ENCODE measurements around the gene ZPBP2. TPM values are rescaled to one million over a fixed set of nuclear protein-coding genes. Genes with fewer than 3 reads are reported as not detected.

ZPBP2 gene
- polyA plus RNA-seq, 3 donors, result not detected

DNA sequence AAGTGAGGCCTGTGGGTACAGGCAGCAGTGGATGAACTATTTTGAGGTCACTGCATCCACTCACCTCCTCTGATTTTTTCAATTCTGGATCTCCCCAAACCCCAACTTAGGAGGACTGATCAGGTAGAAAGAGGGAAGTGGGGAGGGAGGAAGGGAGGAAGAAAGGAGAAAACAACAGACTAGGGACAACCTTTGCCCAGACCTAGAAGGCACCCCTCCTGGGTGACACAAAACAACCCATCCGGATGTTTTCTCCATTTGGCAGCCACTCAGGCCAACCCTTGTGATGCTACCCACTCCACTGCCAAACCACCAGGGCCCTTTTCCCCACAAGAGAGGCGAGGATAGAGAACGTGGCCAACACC is 56.7 kb downstream of the ZPBP2 start:
- H2AFZ ChIP-seq (ENCODE audit: insufficient read depth, low read depth, low read length, poor library complexity, severe bottlenecking), result no peak overlapping the region
- H3K4me1 Mint-ChIP-seq, result peaks cover 64% of the 10 kb centered on the region
- no peak overlapping the region for H3K4me2 ChIP-seq (replicated peaks; ENCODE audit: extremely low read depth, low read length, poor library complexity, severe bottlenecking)
- peaks cover 31% of the 10 kb centered on the region for H3K79me2 ChIP-seq (ENCODE audit: insufficient read depth, low read length)
- H3K9me3 Mint-ChIP-seq, result no peaks in the 10 kb centered on the region
- peaks cover 20 to 37% of the 10 kb centered on the region in 2 donors for H3K36me3 ChIP-seq (replicated peaks in 1 of 2; ENCODE audit: control insufficient read depth in 1 of 2, insufficient read depth in 2 of 2, low read length in 2 of 2)
- no peak for DNase-seq
- peaks cover 0 to 2% (median 0%) of the 10 kb centered on the region in 3 donors for H3K27me3 Mint-ChIP-seq (ENCODE audit: low read depth in 3 of 3)
- no peaks in the 10 kb centered on the region for H3K27me3 ChIP-seq (ENCODE audit: control insufficient read depth in 2 of 2, insufficient read depth in 2 of 2, low read length in 2 of 2)
- no peak overlapping the region for H3K9ac ChIP-seq (ENCODE audit: insufficient read depth, low read length, poor library complexity, severe bottlenecking)
- no peak overlapping the region for H3K4me3 ChIP-seq (replicated peaks in 1 of 3; ENCODE audit: low read depth in 2 of 3, low read length in 3 of 3)
- peak overlapping the region in 1 of 2 donors; percentile 12 for H3K27ac ChIP-seq (ENCODE audit: low read depth in 1 of 2, low read length in 2 of 2)
- intact Hi-C loops (cut with micrococcal nuclease), result loop anchor here in 1 of 2 donors (10.0 kb wide), 1 partner anchor 60 kb away; the partner anchor contains the start of gene PSMD3
- peaks cover 49 to 69% of the 10 kb centered on the region in 2 donors for H3K4me1 ChIP-seq (ENCODE audit: control insufficient read depth in 1 of 2, insufficient read depth in 2 of 2, low read length in 2 of 2)
- H3K27ac Mint-ChIP-seq, result peak overlapping the region in 1 of 7 donors; percentile 50
- no peaks in the 10 kb centered on the region for H3K9me3 ChIP-seq (replicated peaks in 1 of 2; ENCODE audit: control insufficient read depth in 1 of 2, insufficient read depth in 1 of 2, low read length in 2 of 2)
- H3K36me3 Mint-ChIP-seq, result peaks cover 24 to 40% of the 10 kb centered on the region in 2 donors
- WGBS (ENCODE audit: insufficient coverage), result 98% methylated on average over 3 of the region's 3 CpGs
- TF ChIP-seq, protein P1, sequence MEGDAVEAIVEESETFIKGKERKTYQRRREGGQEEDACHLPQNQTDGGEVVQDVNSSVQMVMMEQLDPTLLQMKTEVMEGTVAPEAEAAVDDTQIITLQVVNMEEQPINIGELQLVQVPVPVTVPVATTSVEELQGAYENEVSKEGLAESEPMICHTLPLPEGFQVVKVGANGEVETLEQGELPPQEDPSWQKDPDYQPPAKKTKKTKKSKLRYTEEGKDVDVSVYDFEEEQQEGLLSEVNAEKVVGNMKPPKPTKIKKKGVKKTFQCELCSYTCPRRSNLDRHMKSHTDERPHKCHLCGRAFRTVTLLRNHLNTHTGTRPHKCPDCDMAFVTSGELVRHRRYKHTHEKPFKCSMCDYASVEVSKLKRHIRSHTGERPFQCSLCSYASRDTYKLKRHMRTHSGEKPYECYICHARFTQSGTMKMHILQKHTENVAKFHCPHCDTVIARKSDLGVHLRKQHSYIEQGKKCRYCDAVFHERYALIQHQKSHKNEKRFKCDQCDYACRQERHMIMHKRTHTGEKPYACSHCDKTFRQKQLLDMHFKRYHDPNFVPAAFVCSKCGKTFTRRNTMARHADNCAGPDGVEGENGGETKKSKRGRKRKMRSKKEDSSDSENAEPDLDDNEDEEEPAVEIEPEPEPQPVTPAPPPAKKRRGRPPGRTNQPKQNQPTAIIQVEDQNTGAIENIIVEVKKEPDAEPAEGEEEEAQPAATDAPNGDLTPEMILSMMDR (IDR thresholded peaks at IDR 0.05), result no peak
- peaks cover 11% of the 10 kb centered on the region for H4K20me1 ChIP-seq (ENCODE audit: insufficient read depth, low read length)
- H3K4me3 Mint-ChIP-seq, result no peak overlapping the region

DNA sequence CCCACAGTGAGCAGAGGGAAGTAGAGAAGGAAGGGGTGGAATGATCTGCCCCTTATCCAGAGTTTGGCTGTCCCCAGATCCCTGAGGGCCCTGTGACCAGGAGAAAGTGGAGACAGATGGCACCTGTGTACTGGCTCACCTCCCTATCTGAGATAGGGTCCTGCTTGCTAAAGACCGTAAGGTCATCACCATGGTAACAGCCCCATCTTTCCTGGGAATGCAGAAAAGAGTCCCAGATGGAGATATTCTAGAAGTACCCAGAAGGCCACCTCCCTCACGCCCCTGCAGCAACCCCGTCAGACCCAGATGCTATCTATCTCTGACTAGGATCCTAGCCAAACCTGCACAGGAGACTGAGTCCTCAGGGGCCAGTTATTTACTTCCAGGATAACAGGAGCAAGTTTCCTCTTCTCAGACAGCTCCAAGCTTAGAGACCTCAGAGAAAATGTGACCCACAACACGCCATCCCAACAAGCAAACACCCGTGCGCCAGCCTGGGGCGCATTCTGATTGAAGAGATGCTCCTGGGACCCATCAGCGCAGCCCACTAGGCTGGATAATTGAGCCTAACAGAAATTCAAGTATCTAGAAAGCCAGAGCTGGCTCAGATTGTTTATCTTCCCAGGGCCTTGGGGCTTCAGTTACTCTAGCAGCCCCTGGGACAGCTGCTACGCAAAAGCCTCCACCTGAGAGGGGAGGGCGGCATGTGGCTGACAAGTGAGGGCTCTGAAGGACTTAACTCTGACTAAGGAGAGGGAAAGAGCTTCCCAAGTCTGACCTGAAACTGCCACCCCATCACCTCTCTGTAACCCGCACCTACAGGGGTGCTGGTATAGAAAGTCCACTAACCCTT is 57.5 kb downstream of the ZPBP2 start:
- peaks cover 31% of the 10 kb centered on the region for H3K79me2 ChIP-seq (ENCODE audit: insufficient read depth, low read length)
- Mint-ChIP-seq H3K4me3 (no peak overlapping the region), H3K27ac (peak overlapping the region in 1 of 7 donors; percentile 14), H3K27me3 (ENCODE audit: low read depth in 3 of 3) (peaks cover 0 to 2% (median 0%) of the 10 kb centered on the region in 3 donors), H3K4me1 (peaks cover 65% of the 10 kb centered on the region), H3K36me3 (peaks cover 24 to 35% of the 10 kb centered on the region in 2 donors), H3K9me3 (peaks cover 0 to 2% (median 0%) of the 10 kb centered on the region in 7 donors)
- H3K9ac ChIP-seq (ENCODE audit: insufficient read depth, low read length, poor library complexity, severe bottlenecking), result no peak overlapping the region
- no peak overlapping the region for H3K4me2 ChIP-seq (replicated peaks; ENCODE audit: extremely low read depth, low read length, poor library complexity, severe bottlenecking)
- peaks cover 49 to 71% of the 10 kb centered on the region in 2 donors for H3K4me1 ChIP-seq (ENCODE audit: control insufficient read depth in 1 of 2, insufficient read depth in 2 of 2, low read length in 2 of 2)
- no peak overlapping the region for H3K4me3 ChIP-seq (replicated peaks in 1 of 3; ENCODE audit: low read depth in 2 of 3, low read length in 3 of 3)
- H3K27ac ChIP-seq (ENCODE audit: low read depth in 1 of 2, low read length in 2 of 2), result no peak overlapping the region
- no peak for DNase-seq
- peaks cover 11% of the 10 kb centered on the region for H4K20me1 ChIP-seq (ENCODE audit: insufficient read depth, low read length)
- H3K9me3 ChIP-seq (replicated peaks in 1 of 2; ENCODE audit: control insufficient read depth in 1 of 2, insufficient read depth in 1 of 2, low read length in 2 of 2), result no peaks in the 10 kb centered on the region
- H3K36me3 ChIP-seq (replicated peaks in 1 of 2; ENCODE audit: control insufficient read depth in 1 of 2, insufficient read depth in 2 of 2, low read length in 2 of 2), result peaks cover 18 to 37% of the 10 kb centered on the region in 2 donors
- 95% methylated on average over 9 of the region's 11 CpGs for WGBS (ENCODE audit: insufficient coverage)
- H3K27me3 ChIP-seq (ENCODE audit: control insufficient read depth in 2 of 2, insufficient read depth in 2 of 2, low read length in 2 of 2), result no peaks in the 10 kb centered on the region
- intact Hi-C loops (cut with micrococcal nuclease), result loop anchor here (2.0 to 10.0 kb wide), 2 partner anchors 55 to 59 kb away; partner anchors contain the start of gene PSMD3 (in 2 of the 2)
- H2AFZ ChIP-seq (ENCODE audit: insufficient read depth, low read depth, low read length, poor library complexity, severe bottlenecking), result no peak overlapping the region
- TF ChIP-seq, protein P1 (IDR thresholded peaks at IDR 0.05), result no peak

Data from CD14-positive monocyte (primary cell).